Activated CD8-positive, alpha-beta memory T cell treated with anti-CD3 and anti-CD28 coated beads, Interleukin-2, amount 50 U/mL, for 1 hour (primary cell): Measurements from ENCODE around the gene DMWD.

Source experiments
- DNase-seq: peaks from one replicate; pipeline ENCODE4 v3.0.0-alpha.2; 2020; ENCODE audit errors: extremely low read depth

DMWD gene

GRCh38 chr19:45745606-45746005 lies 47.0 kb downstream of the DMWD start:
- no peak for DNase-seq

- DNase-seq = no peak
Measured at GRCh38 chr19:45742969-45743368, 49.7 kb downstream of the DMWD start.

DNA sequence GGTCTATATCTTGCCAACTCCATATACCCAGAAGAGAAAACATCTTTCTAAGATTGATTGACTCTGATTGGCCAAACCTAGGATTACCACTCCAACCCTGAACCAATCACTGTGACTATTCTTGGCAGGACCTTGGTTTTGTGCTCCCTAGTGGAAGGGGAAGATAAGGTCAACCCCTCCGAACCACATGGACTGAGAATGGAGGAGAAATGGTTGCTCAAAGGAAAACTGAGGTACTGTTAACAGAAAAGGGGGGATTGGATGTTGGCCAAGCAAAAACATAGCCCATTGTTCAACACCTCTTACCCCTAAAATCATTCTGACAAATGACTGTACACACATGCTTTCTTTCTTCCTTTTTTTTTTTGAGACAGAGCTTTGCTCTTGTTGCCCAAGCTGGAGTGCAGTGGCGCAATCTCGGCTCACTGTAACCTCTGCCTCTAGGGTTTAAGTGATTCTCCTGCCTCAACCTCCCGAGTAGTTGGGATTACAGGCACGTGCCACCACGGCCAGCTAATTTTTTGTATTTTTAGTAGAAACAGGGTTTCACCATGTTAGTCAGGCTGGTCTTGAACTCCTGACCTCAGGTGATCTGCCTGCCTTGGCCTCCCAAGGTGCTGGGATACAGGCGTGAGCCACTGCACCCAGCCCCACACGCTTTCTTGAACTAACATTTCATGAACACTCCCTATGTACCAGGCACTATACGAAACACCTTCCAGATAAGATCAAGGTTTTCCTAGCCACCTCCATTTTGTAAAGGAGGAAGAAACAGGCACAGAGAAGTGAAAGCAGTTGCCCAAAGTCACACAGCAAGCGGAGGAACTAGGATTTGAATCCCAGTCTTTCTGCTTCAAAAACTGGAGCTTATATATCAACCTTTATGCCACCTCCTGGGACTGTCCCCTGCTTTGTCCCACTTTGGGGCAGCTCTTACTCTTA lies 52.9 kb downstream of the DMWD start:
- no peak for DNase-seq

- DNase-seq = no peak
Measured at GRCh38 chr19:45733160-45733810, 59.4 kb downstream of the DMWD start, which contains the start of gene MEIOSIN. Gene MEIOSIN, plus strand, starts transcription at chr19:45733439. Its CDS starts 1,938 bp downstream, at chr19:45735377.
